ENCODE measurements around the gene RTP3.
"Not testable (repeated sequence)": the region's sequence is repeated elsewhere in the genome, so short reads cannot be mapped to it uniquely, and the experiment has no call there.

Gene RTP3

GRCh38 chr3:46490338-46491084 is 7.3 kb upstream of the RTP3 start:
- Histone ChIP-seq H3K27me3 (no peaks in the 10 kb centered on the region), H3K4me1 (no peaks in the 10 kb centered on the region), H3K9me3 (no peaks in the 10 kb centered on the region), H3K4me3 (ENCODE audit: low read depth, low read length) (no peak overlapping the region), H3K36me3 (no peaks in the 10 kb centered on the region)
- no peak for DNase-seq
- no peak for TF ChIP-seq CTCF (IDR thresholded peaks at IDR 0.05; ENCODE audit: low read depth, low read length)

GRCh38 chr3:46491089-46492070 is 6.4 kb upstream of the RTP3 start:
- no peak for TF ChIP-seq CTCF (IDR thresholded peaks at IDR 0.05; ENCODE audit: low read depth, low read length)
- Histone ChIP-seq H3K4me3 (ENCODE audit: low read depth, low read length) (no peak overlapping the region), H3K4me1 (no peaks in the 10 kb centered on the region), H3K27me3 (no peaks in the 10 kb centered on the region), H3K9me3 (no peaks in the 10 kb centered on the region), H3K36me3 (no peaks in the 10 kb centered on the region)
- DNase-seq: no peak

- Histone ChIP-seq H3K4me3 (ENCODE audit: low read depth, low read length) (no peak overlapping the region), H3K4me1 (no peaks in the 10 kb centered on the region), H3K36me3 (no peaks in the 10 kb centered on the region), H3K27me3 (no peaks in the 10 kb centered on the region), H3K9me3 (no peaks in the 10 kb centered on the region)
- DNase-seq: no peak
- no peak for TF ChIP-seq CTCF (IDR thresholded peaks at IDR 0.05; ENCODE audit: low read depth, low read length)
Observed at GRCh38 chr3:46492890-46493547, 4.8 kb upstream of the RTP3 start.

GRCh38 chr3:46494491-46494890 is 3.3 kb upstream of the RTP3 start:
- H3K9me3 ChIP-seq; H3K36me3 ChIP-seq; H3K4me1 ChIP-seq; H3K27me3 ChIP-seq; DNase-seq; H3K4me3 ChIP-seq (ENCODE audit: low read depth, low read length): not testable (repeated sequence)

- no peak overlapping the region for H3K4me3 ChIP-seq (ENCODE audit: low read depth, low read length)
- H3K4me1 ChIP-seq: no peaks in the 10 kb centered on the region
- H3K27me3 ChIP-seq: no peaks in the 10 kb centered on the region
- H3K36me3 ChIP-seq: no peaks in the 10 kb centered on the region
- no peaks in the 10 kb centered on the region for H3K9me3 ChIP-seq
- no peak for DNase-seq
- no peak for TF ChIP-seq CTCF (IDR thresholded peaks at IDR 0.05; ENCODE audit: low read depth, low read length)
Observed at GRCh38 chr3:46495901-46496456, 1.8 kb upstream of the RTP3 start.
